Naive thymus-derived CD4-positive, alpha-beta T cell (primary cell): ENCODE measurements around the gene MACROD2. TPM values are rescaled to one million over a fixed set of nuclear protein-coding genes. Genes with fewer than 3 reads are reported as not detected.

Source experiments
- ATAC-seq: fragments of 150-1000 bp; cut with Tn5 transposase; 2 replicates; pipeline ENCODE4 v1.10.0; 2021; ENCODE audit warnings: mild to moderate bottlenecking, moderate library complexity
- CTCF ChIA-PET: fragments of 350-600 bp; sonication (Branson Sonifier 250); formaldehyde crosslinking; loops from one replicate; lab custom pipeline; 2021; ENCODE audit warnings: antibody characterized with exemption; lab: Charles Lee
- POLR2A ChIA-PET: fragments of 350-600 bp; sonication (Branson Sonifier 250); formaldehyde crosslinking; loops from one replicate; lab custom pipeline; 2021; ENCODE audit warnings: antibody characterized with exemption, inconsistent platforms; lab: Charles Lee
- DNase-seq, 9 donors: peaks; one replicate each; pipeline versions ENCODE4 v3.0.0 to v3.0.0-alpha.2; 2020 to 2022; ENCODE audit warnings: mixed read lengths in 1 of 9
- H3K27ac ChIP-seq: one replicate; pipeline ENCODE4 v1.7.0; 2013; ENCODE audit warnings: mild to moderate bottlenecking, low read depth, low read length, moderate library complexity
- H3K27me3 ChIP-seq, 2 donors: one replicate each; pipeline ENCODE4 v1.7.0; 2013; ENCODE audit warnings: low read length in 2 of 2, mild to moderate bottlenecking in 2 of 2, moderate library complexity in 2 of 2; ENCODE audit not compliant: control insufficient read depth in 2 of 2, insufficient read depth in 2 of 2
- H3K36me3 ChIP-seq, 3 experiments: 1 replicate in 2 of 3; 2 replicates in 1 of 3; pipeline ENCODE4 v1.7.0; 2013; ENCODE audit warnings: low read length in 3 of 3, mild to moderate bottlenecking in 3 of 3, moderate library complexity in 1 of 3; ENCODE audit not compliant: insufficient read depth in 3 of 3, control insufficient read depth in 2 of 3
- H3K4me1 ChIP-seq, 2 donors: one replicate each; pipeline ENCODE4 v1.7.0; 2013; ENCODE audit warnings: low read length in 2 of 2, mild to moderate bottlenecking in 2 of 2, moderate library complexity in 1 of 2; ENCODE audit not compliant: control insufficient read depth in 2 of 2, insufficient read depth in 2 of 2
- H3K4me3 ChIP-seq: 2 replicates; pipeline ENCODE4 v1.7.0; 2013; ENCODE audit warnings: mild to moderate bottlenecking, low read length
- H3K9me3 ChIP-seq, 3 experiments: 1 replicate in 2 of 3; 2 replicates in 1 of 3; pipeline ENCODE4 v1.7.0; 2013; ENCODE audit warnings: low read length in 3 of 3; ENCODE audit not compliant: control insufficient read depth in 2 of 3
- H3K27ac Mint-ChIP-seq, 9 donors: one replicate each; pipeline ENCODE4 v1.8.0; 2020 to 2022; ENCODE audit warnings: mixed read lengths in 9 of 9, mild to moderate bottlenecking in 8 of 9, moderate library complexity in 5 of 9, inconsistent platforms in 2 of 9
- H3K27me3 Mint-ChIP-seq, 5 donors: one replicate each; pipeline ENCODE4 v1.8.0; 2021 to 2022; ENCODE audit warnings: mixed read lengths in 5 of 5, mild to moderate bottlenecking in 1 of 5
- H3K36me3 Mint-ChIP-seq, 5 donors: one replicate each; pipeline ENCODE4 v1.8.0; 2020 to 2022; ENCODE audit warnings: mixed read lengths in 5 of 5, mild to moderate bottlenecking in 3 of 5, inconsistent platforms in 1 of 5
- H3K4me1 Mint-ChIP-seq, 7 donors: one replicate each; pipeline ENCODE4 v1.8.0; 2020 to 2022; ENCODE audit warnings: mixed read lengths in 7 of 7, mild to moderate bottlenecking in 3 of 7, inconsistent platforms in 1 of 7
- H3K4me3 Mint-ChIP-seq, 10 donors: one replicate each; pipeline ENCODE4 v1.8.0; 2020 to 2022; ENCODE audit warnings: mild to moderate bottlenecking in 10 of 10, mixed read lengths in 10 of 10, moderate library complexity in 6 of 10, inconsistent platforms in 2 of 10
- H3K9me3 Mint-ChIP-seq, 11 donors: one replicate each; pipeline ENCODE4 v1.8.0; 2020 to 2022; ENCODE audit warnings: mixed read lengths in 11 of 11, mild to moderate bottlenecking in 4 of 11, inconsistent platforms in 1 of 11, moderate library complexity in 1 of 11
- intact Hi-C, 2 donors: fragments of 100-400 bp; cut with micrococcal nuclease; formaldehyde crosslinking; loops; one replicate each; pipeline ENCODE4 v1.15.1; 2023
- polyA plus RNA-seq, 2 donors: library from polyadenylated mRNA; unstranded; fragments of 300-500 nt; fragmentation: Illumina TruSeq; gene quantifications; one replicate each; pipeline ENCODE4 v1.2.3, GENCODE V29; 2021
- total RNA-seq, 6 experiments: library from RNA in 5 of 6; stranded (reverse) in 5 of 6; gene quantifications; 1 replicate in 5 of 6; 2 replicates in 1 of 6; pipeline ENCODE4 v1.2.3 and lab custom pipeline; 2021 to 2026

MACROD2 gene
- total and polyA plus RNA-seq, 7 experiments from 2014 or later: 0.27 to 0.86 (median 0.34) TPM; not detected in 4

DNA sequence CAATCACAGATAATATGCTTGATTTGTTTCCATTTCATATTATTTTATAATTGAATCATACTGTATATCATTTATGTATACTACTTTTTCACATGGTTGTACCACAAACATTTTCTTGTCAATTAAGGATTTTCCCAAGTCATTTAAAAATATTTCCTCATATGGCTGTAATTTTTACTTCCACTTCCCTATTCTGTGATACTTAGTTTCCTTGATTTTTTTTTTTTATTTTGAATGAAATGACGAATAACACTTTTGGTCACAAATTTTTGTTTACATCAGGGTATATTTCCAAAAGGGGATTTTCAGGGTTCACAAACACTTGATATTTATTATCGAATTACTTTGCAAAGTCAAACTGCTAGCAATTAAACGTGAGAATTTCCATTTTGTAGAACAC lies 2062.3 kb downstream of the MACROD2 start:
- H3K36me3 Mint-ChIP-seq: no peaks in the 10 kb centered on the region
- Histone ChIP-seq H3K4me1 (no peaks in the 10 kb centered on the region), H3K36me3 (no peaks in the 10 kb centered on the region), H3K4me3 (no peak overlapping the region), H3K27me3 (no peaks in the 10 kb centered on the region), H3K27ac (no peak overlapping the region), H3K9me3 (no peaks in the 10 kb centered on the region)
- ChIA-PET POLR2A (no interaction called here), CTCF (no interaction called here)
- ATAC-seq (no peak), DNase-seq (no peak)
- intact Hi-C loops: no loop called here
- H3K4me3 Mint-ChIP-seq: no peak overlapping the region
- H3K27me3 Mint-ChIP-seq: no peaks in the 10 kb centered on the region
- peaks cover 0 to 9% (median 0%) of the 10 kb centered on the region in 11 donors for H3K9me3 Mint-ChIP-seq
- H3K4me1 Mint-ChIP-seq: no peaks in the 10 kb centered on the region
- no peak overlapping the region for H3K27ac Mint-ChIP-seq

DNA sequence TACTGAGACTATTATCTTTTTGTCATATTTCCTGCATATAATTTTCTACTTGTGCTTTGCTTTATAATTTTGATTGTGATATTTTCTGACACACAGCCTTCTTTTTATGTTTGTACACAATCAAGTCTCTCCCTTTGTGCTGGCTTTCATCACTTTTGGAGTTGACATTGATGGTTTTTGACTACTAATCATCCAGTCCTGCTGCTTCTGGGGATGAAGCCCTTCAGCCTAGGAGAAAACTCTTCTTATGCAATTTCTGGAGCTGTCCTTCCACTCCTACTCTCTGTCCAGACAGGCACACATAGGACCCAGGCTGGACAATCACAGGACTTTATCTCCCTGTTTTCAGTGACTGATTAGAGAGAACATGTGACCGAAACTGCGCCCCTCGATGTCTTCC lies 2063.0 kb downstream of the MACROD2 start:
- Histone ChIP-seq H3K4me1 (no peaks in the 10 kb centered on the region), H3K27me3 (no peaks in the 10 kb centered on the region), H3K9me3 (no peaks in the 10 kb centered on the region), H3K4me3 (no peak overlapping the region), H3K36me3 (no peaks in the 10 kb centered on the region), H3K27ac (no peak overlapping the region)
- Mint-ChIP-seq H3K9me3 (peaks cover 0 to 9% (median 0%) of the 10 kb centered on the region in 11 donors), H3K4me1 (no peaks in the 10 kb centered on the region), H3K27ac (no peak overlapping the region), H3K27me3 (no peaks in the 10 kb centered on the region), H3K36me3 (no peaks in the 10 kb centered on the region), H3K4me3 (no peak overlapping the region)
- CTCF ChIA-PET: no interaction called here
- ATAC-seq (no peak), DNase-seq (no peak)
- POLR2A ChIA-PET: no interaction called here
- intact Hi-C loops: no loop called here

- H3K4me1 ChIP-seq: no peaks in the 10 kb centered on the region
- no peaks in the 10 kb centered on the region for H3K27me3 ChIP-seq
- ChIA-PET POLR2A (no interaction called here), CTCF (no interaction called here)
- no peak overlapping the region for H3K4me3 ChIP-seq
- peaks cover 0 to 9% (median 0%) of the 10 kb centered on the region in 11 donors for H3K9me3 Mint-ChIP-seq
- no peaks in the 10 kb centered on the region for H3K27me3 Mint-ChIP-seq
- H3K4me1 Mint-ChIP-seq: no peaks in the 10 kb centered on the region
- H3K9me3 ChIP-seq: no peaks in the 10 kb centered on the region
- no peak for DNase-seq
- no peaks in the 10 kb centered on the region for H3K36me3 Mint-ChIP-seq
- ATAC-seq: no peak
- no peak overlapping the region for H3K4me3 Mint-ChIP-seq
- intact Hi-C loops: no loop called here
- H3K27ac ChIP-seq: no peak overlapping the region
- no peak overlapping the region for H3K27ac Mint-ChIP-seq
- no peaks in the 10 kb centered on the region for H3K36me3 ChIP-seq
These were observed 2064.5 kb downstream of the MACROD2 start for GRCh38 chr20:16059841-16060240.

DNA sequence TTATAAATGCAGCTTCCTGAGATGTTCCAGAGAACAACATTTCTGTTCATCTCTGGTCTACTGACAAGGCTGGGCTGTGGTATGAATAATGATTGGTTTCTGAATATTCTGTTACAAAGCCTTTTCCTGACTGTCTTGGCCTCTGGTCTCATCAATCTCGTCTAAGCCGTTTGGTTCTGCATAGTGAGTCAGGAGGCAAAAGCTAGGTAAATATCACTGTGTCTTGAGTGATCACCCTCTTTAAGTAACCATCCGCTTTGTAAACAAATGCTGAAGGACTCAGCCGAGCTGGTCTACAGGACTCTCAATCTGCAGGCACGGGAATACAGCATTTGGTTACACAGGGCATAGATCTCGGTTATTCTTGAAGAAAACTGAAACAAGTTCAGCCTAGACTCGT lies 2066.0 kb downstream of the MACROD2 start:
- intact Hi-C loops: no loop called here
- Histone ChIP-seq H3K9me3 (no peaks in the 10 kb centered on the region), H3K4me3 (no peak overlapping the region), H3K4me1 (no peaks in the 10 kb centered on the region), H3K27ac (no peak overlapping the region), H3K36me3 (no peaks in the 10 kb centered on the region), H3K27me3 (no peaks in the 10 kb centered on the region)
- ATAC-seq: no peak
- H3K4me1 Mint-ChIP-seq: no peaks in the 10 kb centered on the region
- H3K4me3 Mint-ChIP-seq: no peak overlapping the region
- no peak overlapping the region for H3K27ac Mint-ChIP-seq
- CTCF ChIA-PET: no interaction called here
- POLR2A ChIA-PET: no interaction called here
- H3K36me3 Mint-ChIP-seq: no peaks in the 10 kb centered on the region
- no peaks in the 10 kb centered on the region for H3K27me3 Mint-ChIP-seq
- no peak for DNase-seq
- peaks cover 0 to 9% (median 0%) of the 10 kb centered on the region in 11 donors for H3K9me3 Mint-ChIP-seq

- Mint-ChIP-seq H3K4me3 (no peak overlapping the region), H3K36me3 (peaks cover 0 to 1% (median 0%) of the 10 kb centered on the region in 5 donors), H3K27ac (no peak overlapping the region), H3K9me3 (peaks cover 0 to 14% (median 3%) of the 10 kb centered on the region in 11 donors), H3K4me1 (no peaks in the 10 kb centered on the region), H3K27me3 (no peaks in the 10 kb centered on the region)
- Histone ChIP-seq H3K36me3 (no peaks in the 10 kb centered on the region), H3K9me3 (peaks cover 0 to 5% (median 0%) of the 10 kb centered on the region in 3 experiments), H3K27ac (no peak overlapping the region), H3K4me3 (no peak overlapping the region), H3K4me1 (no peaks in the 10 kb centered on the region), H3K27me3 (no peaks in the 10 kb centered on the region)
- DNase-seq (no peak), ATAC-seq (no peak)
- intact Hi-C loops: no loop called here
- POLR2A ChIA-PET: no interaction called here
- CTCF ChIA-PET: no interaction called here
These were observed 2067.6 kb downstream of the MACROD2 start for GRCh38 chr20:16062661-16063581.

DNA sequence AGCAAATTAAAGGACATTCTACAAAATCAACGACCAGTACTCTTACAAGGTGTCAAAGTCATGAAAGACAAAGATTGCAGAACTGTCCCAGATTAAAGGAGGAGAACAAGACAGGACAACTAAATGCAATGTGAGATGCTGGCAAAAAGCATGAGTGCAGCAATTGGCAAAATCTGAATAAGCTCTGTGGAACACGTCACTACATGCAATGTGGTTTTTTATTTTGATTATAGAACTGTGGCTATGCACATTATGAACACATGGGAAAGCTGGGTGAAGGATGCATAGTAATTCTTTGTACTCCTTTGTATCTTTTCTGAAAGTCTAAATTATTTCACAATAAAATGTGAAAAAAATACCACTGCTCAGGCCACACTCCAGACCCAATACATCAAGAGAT lies 2068.6 kb downstream of the MACROD2 start:
- H3K27me3 Mint-ChIP-seq: no peaks in the 10 kb centered on the region
- Histone ChIP-seq H3K4me3 (no peak overlapping the region), H3K27me3 (no peaks in the 10 kb centered on the region), H3K36me3 (no peaks in the 10 kb centered on the region), H3K4me1 (no peaks in the 10 kb centered on the region), H3K9me3 (peaks cover 0 to 5% (median 0%) of the 10 kb centered on the region in 3 experiments), H3K27ac (no peak overlapping the region)
- intact Hi-C loops: no loop called here
- ChIA-PET POLR2A (no interaction called here), CTCF (no interaction called here)
- H3K27ac Mint-ChIP-seq: no peak overlapping the region
- ATAC-seq: no peak
- H3K4me1 Mint-ChIP-seq: no peaks in the 10 kb centered on the region
- DNase-seq: no peak
- no peak overlapping the region for H3K4me3 Mint-ChIP-seq
- H3K9me3 Mint-ChIP-seq: peaks cover 0 to 20% (median 6%) of the 10 kb centered on the region in 11 donors
- peaks cover 0 to 5% (median 0%) of the 10 kb centered on the region in 5 donors for H3K36me3 Mint-ChIP-seq
